Left renal cortex interstitium (tissue), 4 donors: ENCODE results near the gene DDOST. TPM values are rescaled to one million over a fixed set of nuclear protein-coding genes. Genes with fewer than 3 reads are reported as not detected.

Source experiments
- DNase-seq, 4 donors: peaks; one replicate each; pipeline ENCODE4 v3.0.0-alpha.2; 2013; ENCODE audit warnings: low read depth in 4 of 4, low spot score in 2 of 4, missing footprints in 1 of 4
- polyA plus RNA-seq, 4 donors: library from polyadenylated mRNA; unstranded; fragments of 120-200 nt; gene quantifications; one replicate each; pipeline ENCODE4 v1.2.1, GENCODE V29; 2013; ENCODE audit not compliant: insufficient read length in 4 of 4

The DDOST gene
- polyA plus RNA-seq, 4 donors: 205 to 228 (median 212) TPM

DNA sequence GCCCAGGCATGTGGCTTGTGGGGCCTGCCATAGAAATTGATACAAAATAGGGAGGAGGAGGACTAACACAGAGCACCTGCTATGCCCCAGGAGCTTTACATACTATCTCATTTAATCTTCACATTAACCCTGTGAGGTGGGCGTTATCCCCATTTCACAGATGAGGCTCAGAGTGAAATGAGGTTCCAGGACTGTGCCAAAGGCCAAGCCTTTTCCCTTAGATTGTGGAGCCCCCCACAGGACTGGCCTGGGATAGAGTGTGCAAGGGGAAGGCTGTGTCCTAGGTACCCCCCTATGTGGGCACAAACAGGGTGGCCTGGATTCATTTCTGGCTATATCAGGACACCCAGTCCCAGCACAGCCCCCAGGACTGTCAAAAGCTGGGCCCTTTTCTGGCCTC is 2.2 kb upstream of the DDOST start:
- no peak for DNase-seq

DNA sequence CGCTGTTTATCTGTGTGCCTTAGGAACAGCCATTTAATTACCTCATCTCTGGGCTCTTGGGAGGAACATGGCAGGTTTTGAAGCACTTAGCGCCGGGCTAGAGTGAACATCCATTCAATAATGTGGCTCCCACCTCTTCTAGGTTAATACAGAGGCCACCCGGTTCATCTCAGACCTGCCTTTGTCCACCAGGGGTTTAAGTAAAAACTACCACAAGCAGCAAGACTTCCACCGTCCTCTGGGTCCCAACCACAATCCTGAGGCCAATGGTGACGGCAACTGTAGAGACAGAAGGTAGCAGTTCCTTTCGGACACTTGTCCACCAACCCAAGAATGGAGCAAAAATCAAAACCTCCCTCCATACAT is 924 bp upstream of the DDOST start:
- no peak for DNase-seq

DNA sequence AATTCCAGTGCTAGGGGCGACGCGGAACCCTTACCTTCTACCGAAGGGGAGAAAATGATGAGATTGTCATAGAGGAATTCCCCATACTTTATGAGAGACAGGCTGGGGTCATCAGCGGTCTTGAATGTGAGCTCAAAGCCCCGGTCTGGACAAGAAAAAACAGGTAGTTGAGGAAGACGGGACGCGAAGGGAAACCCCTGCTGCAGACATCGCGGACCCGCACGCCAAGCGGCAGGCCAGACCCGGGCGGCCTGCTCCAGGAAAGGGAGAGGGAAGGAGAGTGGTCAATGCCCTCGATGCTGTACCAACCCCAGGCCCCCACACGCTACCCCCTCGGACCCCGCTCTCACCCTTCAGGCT is 342 bp downstream of the DDOST start:
- DNase-seq: no peak

DNA sequence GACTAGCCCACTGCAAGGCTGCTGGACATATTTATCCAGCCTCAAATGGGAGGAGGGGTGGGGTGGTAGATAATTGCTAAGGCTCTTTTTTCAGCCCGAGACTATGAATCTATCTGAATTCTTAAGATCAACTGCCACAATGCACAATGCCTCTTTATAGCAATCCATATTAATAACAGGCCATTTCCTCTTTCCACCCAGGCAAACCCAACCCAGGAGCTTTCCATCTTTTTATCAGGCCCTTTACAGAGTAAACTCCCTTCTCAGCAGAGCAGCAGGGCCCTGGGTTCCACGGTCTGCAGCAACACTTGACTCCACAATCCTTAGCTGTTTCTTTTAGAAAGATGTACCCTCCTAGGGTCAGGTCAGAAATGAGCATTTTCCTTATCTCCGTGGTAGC is 806 bp downstream of the DDOST start:
- no peak for DNase-seq

DNA sequence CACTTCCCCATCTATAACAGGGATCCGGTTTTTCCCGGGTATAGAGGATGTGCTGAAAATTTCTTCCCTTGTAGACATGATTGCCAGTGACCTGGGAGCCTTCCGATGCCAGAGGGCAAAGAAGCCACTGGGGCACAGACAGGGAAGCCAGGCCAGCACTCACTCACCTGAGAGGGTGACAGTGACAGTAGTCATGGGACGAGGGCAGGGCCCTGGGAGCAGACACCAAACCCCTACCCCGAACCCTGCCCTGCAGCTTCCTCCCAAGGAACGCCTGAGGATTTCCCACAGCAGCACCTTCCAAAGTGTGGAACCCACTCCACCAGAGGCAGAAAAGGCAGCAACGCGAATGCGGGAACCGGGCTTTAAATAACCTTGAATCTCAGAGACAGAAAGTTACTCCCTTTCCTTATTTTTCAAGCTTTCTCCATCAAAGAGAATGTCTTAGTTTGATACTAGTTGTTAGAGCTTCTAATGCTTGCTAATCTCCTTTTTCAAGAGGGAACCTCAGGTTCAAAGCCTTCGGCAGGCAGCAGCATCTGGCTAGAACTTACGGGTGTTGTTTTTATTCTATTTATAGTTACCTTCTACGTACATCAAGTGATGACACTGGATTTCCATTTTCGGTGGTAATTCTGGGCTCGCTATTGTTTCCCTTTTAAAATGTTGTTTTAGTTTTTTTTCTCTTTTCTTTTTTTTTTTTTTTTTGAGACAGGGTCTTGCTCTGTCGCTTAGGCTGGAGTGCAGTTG is 2.8 kb downstream of the DDOST start:
- no peak for DNase-seq

DNA sequence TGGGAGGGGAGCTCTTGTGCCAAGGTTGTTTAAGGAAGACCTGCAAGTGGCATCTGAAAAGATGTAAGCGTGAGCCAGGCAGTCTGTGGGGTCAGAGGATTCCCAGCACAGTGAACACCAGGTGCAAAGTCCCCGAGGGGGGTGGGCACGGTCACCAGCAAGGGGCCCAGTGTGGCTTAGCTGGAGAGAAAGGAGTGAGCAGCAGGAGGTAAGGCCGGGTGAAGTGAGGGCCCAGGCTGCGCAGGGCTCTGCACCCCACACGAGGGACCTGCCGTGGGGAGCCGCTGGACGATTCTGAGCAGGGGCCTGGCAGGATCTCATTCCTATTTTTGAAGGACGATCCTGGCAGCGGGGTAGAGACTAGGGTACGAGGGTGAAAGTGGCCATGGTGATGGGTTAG is 4.1 kb downstream of the DDOST start:
- no peak for DNase-seq

DNA sequence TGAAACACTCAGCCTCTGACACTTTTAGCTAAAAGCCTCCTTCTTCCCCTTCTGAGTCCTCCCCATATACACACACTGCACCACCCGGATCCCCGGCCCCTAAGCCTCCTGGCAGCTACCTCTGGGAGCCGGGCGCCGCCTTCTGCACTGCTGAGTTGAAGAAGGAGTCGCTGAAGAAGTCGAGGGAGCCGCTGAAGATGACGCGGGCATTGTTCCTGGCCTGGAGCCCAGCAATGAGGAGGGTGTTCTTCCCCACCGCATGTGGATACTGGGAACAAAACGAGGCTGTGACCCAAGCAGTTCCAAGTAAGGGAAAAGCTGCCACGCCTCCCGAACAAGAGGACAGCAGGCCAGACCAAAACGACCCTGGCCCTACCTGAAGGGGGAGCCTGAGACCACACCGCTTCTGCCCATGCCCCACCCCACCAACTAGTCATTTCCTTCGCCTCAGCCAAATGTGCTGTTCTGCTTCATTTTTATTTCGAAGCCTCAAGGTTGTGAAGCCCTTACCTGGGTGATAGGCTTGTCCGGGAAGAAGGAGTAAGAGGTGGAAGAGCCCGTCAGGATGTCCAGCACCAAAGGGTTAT is 7.0 kb downstream of the DDOST start:
- DNase-seq: no peak

DNA sequence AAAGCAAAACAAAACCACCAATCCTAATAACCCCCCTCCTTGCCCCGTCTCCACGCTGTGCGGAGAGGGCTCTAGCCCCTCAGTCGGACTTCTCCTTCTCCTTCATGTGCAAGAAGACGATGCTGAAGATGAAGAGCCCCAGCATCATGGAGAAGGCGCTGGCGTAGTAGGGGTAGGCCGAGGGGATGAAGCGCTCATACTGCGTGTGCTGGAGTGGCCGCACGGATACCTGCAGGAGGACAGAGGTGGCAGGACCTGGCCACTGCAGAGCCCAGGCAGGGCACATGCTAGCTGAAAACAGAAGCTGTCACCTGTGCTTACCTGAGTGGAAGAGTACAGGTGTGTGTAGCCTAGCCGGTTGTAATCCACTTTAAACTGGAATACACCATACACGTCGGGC is 8.9 kb downstream of the DDOST start:
- no peak for DNase-seq

DNA sequence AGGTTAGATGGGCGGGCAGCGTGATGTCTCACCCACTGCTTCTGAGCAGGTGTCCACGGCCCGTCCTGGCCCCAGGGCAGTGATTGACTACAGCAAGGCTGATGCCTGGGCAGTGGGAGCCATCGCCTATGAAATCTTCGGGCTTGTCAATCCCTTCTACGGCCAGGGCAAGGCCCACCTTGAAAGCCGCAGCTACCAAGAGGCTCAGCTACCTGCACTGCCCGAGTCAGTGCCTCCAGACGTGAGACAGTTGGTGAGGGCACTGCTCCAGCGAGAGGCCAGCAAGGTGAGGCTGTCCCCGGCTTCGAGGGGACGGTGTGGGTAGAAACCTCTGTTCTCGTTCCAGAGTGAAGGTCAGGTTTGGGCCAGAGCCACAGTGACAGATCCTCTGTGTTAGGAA is 12.2 kb downstream of the DDOST start:
- DNase-seq: no peak

DNA sequence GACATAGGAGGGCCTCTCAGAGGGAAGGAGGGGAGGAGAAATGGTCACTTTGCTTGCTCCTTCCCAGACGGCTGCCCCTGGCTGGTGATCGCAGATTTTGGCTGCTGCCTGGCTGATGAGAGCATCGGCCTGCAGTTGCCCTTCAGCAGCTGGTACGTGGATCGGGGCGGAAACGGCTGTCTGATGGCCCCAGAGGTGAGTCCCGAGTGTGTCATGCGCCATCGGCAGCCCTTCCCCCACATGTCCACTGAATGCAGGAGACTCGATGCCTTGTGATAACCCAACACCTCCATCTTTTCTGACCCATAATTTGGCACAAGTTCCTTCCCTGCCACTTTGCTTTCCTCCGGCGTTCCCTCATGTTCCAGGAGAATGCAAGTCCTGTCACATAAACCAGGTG is 12.7 kb downstream of the DDOST start:
- DNase-seq: no peak

DNA sequence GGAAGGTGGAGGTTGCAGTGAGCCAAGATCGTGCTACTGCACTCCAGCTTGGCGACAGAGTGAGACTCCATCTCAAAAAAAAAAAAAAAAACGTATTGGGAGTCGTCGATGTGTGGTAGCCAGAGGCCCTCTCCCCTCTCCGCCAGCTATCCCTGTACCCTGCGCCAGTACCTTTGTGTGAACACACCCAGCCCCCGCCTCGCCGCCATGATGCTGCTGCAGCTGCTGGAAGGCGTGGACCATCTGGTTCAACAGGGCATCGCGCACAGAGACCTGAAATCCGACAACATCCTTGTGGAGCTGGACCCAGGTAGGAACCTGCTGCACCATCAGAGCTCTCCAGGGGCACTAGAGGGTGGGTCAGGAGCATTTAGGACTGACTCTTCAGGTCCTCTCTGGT is 15.8 kb downstream of the DDOST start:
- no peak for DNase-seq

DNA sequence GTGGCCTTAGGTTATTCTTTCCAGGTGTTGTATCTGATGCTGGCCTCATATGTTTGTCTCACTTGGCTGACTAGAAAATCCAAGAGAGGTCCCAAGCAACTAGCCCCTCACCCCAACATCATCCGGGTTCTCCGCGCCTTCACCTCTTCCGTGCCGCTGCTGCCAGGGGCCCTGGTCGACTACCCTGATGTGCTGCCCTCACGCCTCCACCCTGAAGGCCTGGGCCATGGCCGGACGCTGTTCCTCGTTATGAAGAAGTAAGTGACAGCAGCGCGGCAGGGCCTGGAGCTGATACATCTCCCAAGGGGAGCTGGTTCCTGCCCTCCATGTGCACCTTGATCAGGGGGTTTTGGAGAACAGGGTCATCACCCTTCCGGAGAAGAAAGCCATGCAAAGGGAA is 16.8 kb downstream of the DDOST start:
- DNase-seq: no peak

DNA sequence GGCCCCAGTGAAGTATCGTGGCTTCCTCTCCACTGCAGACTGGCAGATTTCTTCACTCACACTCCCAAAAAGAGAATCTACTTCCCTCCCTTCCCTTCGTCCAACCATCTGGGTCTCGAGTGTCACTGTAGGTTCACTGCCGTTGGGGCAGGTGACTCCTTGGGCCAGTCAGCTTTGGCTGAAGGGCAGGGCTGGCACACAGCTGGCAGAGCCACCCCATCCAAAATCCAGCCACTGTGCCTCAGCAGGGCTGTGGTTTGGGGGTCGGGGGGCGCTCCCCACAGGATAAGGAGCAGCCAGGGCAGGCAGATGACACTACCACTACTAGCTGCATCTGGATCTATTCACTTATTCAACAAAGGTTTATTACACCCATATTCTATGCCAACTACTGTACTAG is 18.1 kb downstream of the DDOST start:
- no peak for DNase-seq

DNA sequence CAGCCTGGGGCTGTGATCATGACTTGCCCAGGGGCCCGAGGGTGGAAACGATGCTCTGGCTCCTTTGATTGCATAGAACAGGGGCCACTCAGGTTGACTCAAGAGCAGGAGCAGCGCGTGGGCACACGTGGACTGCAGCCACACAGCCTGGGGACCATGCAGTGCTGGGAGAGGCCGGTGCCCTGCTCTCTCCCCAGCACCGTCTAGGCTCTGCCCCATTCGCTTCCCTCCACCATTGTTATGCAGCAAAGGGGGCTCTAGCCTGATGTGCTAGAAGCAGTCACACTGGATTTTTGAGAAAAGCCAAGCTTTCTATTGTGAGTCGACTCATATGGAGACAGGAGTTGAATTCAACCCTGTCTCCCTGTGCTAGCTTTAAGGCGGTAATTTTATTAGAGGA is 19.2 kb downstream of the DDOST start:
- DNase-seq: no peak

DNA sequence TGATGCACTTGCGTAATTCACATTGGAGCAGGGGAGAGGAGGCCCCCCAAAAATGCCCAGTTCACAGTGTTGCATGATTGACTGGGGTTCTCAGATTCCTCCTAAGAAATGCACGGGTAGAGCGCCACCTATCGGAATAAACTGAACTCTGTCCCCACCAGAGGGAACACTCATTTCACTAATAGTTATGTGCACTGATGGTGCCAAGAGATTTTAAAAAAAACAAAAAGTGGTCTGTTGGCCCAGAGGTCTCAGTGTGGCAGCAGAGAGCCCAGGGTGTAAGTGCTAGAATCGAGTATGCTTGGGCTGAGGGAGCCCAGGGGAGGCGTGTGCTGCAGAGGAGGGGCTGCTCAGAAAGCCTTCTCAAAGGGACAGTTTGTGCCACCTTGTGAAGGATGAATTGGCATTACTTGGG is 21.0 kb downstream of the DDOST start:
- peak in 1 of 4 donors; percentile 24 for DNase-seq

DNA sequence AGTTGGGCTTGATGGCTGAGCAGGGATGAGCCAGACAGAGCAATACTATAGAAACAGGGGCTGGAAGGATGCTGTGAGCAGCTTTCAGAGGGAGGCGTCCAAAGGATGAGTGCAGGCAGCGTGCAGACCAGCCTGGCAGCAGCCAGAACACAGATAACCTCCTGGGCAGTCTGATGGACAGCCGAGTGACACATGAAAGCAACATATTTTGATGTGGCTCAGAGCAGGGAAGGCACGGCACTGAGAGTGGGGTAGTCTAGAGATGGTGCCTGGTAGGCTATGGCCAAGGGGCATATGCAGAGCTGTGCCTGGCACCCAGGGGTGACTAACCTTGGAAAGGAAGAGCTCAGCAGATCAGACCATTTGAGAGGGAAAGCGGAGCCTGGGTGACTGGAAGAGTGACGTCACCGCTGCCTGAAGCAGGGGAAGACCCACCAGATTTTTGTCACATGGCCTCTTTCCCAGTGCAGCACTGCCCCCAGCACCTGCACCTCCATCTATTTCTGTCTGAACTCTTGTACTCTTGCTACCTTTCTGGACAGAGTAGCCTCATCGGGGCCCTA is 24.3 kb downstream of the DDOST start:
- DNase-seq: no peak

DNA sequence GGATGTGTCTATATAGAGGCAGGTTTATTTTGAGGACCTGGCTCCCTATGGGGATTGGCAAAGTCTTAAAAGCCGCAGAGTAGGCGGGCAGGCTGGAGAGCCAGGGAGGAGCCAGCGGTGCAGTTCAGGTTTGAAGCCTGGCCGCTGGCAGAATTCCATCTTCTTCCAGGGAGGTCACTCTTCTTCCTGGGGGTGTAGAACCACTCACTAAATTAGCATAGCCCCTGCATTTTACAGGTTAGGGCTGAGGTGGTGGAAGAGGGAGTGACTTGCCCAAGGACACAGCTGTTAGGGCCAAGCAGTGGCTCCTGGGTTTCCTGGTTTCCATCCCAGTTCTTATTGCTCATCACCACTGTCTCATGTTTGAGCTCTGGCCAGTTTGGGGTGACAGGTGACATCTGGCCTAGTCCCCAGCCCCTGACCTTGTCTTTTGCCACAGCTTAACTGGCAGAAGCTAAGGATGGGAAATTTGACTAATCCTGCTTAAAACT is 26.5 kb downstream of the DDOST start:
- peak in 1 of 4 donors; percentile 16 for DNase-seq

DNA sequence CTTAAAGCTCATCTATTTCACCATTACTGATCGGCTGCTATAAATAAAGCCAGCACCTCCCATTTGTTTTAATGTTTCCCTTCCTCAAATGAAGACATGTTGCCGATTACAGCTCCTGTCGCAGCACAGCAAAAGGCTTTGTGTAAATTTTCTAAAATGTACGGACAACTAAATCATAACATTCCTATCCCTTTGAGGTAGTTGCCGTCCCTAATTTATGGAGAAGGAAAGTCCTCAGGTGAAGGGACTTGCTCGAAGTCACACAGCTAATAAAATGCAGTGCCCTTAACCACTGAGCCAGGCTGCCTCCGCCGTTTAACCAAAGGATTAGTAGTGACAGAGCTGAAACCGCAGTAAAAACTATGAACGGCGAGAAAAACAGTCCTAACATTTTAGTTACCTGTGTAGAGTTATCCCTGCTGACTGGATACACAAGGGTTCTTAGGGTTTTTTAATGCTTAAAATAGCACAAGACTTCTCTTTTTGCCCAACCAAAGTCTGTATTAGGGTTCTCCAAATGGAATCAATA is 27.0 kb downstream of the DDOST start:
- peak in 2 of 4 donors; percentile 53 to 55 for DNase-seq

DNA sequence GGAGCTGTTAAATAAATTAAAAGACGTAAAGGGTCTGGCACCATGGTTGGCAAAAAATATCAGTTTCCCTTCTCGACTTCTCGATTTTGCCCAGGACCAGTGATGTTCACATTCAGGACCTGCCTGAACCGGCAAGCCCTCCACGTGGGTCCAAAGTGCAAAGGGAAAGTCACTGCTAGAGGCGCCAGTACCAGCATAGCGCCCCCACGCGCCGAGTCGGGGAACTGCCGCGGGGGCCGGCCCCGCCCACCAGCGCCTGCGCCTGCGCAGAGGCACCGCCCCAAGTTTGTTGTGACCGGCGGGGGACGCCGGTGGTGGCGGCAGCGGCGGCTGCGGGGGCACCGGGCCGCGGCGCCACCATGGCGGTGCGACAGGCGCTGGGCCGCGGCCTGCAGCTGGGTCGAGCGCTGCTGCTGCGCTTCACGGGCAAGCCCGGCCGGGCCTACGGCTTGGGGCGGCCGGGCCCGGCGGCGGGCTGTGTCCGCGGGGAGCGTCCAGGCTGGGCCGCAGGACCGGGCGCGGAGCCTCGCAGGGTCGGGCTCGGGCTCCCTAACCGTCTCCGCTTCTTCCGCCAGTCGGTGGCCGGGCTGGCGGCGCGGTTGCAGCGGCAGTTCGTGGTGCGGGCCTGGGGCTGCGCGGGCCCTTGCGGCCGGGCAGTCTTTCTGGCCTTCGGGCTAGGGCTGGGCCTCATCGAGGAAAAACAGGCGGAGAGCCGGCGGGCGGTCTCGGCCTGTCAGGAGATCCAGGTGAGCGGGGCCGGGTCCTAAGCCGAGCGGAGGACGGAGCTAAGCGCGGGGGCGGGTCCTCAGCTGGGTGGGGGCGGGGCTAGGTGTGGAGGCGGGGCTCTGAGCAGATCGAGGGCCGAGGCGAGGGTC is 27.7 kb downstream of the DDOST start, which contains the start of gene PINK1:
Gene PINK1, plus strand, starts transcription at position 269 of the 875 bp plus-strand sequence. Its CDS starts 91 bp downstream, at position 360.
- DNase-seq: peak; percentile 36 to 73 (median 56)

DNA sequence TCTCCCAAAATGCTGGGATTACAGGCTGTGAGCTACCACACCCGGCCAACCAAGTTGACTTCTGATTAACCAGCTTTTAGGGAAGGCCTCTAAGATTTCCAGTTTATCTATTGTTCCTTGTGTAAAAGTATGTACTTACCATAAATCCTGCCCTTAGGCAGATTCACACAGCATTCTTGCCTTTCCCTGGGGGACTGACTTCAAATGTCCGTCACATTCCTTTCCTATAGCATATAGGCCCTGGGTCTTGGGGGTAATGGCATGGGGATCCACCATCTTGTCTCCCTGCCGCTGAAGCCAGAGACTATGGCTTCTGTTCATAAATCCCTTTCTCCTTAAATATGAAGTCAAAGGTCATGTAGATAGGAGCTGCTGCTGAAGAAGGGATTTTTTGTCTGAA is 28.8 kb downstream of the DDOST start:
- DNase-seq: no peak

DNA sequence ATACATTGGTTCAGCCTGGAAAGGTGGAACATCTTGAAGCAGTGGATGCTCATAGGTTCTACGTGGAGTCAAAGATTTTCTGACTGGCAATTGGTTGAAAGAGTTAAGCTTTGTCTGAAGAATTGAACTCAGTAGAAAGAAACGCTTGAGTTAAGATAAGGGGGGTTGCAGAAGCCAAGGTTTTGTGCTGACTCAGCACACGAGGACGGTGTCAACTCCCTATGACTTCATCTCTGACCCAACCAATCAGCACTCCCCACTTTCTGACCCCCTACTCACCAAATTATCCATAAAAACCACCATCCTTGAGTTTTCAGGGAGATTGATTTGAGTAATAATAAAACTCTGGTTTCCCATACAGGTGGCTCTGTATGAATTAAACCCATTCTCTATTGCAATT is 30.4 kb downstream of the DDOST start:
- no peak for DNase-seq
